Upper lobe of left lung (tissue), 4 donors: ENCODE results near the gene GCDH.

Experiments used
- CTCF ChIP-seq, 6 experiments: fragments of 450-650 bp in 4 of 6; fragments of 200-600 bp in 2 of 6; sonication (generic) in 2 of 6; IDR thresholded peaks; one replicate each; pipeline ENCODE4 v1.5.1; 2016 to 2019; ENCODE audit warnings: antibody characterized with exemption in 6 of 6
- EP300 ChIP-seq, 4 donors: sonication (generic); formaldehyde crosslinking; IDR thresholded peaks; one replicate each; pipeline ENCODE4 v1.5.1; 2017; ENCODE audit warnings: antibody characterized with exemption in 4 of 4, control low read depth in 2 of 4
- POLR2AphosphoS5 ChIP-seq, 2 donors: sonication (generic); formaldehyde crosslinking; IDR thresholded peaks; one replicate each; pipeline ENCODE4 v1.5.1; 2017; ENCODE audit warnings: antibody characterized with exemption in 2 of 2

GRCh38 chr19:12936582-12936981, 45.6 kb downstream of the GCDH start:
- TF ChIP-seq POLR2AphosphoS5 (IDR thresholded peaks at IDR 0.05) (no peak), CTCF (IDR thresholded peaks at IDR 0.05) (no peak), EP300 (IDR thresholded peaks at IDR 0.05) (no peak)
